HepG2 (cell line): ENCODE results near the gene MUC15. TPM values are rescaled to one million over a fixed set of nuclear protein-coding genes. Genes with fewer than 3 reads are reported as not detected.

Experiments
- ATAC-seq: fragments of 200-7000 bp; cut with Tn5 transposase; 3 replicates; pipeline ENCODE4 v1.9.1; 2020; ENCODE audit warnings: mild to moderate bottlenecking, moderate library complexity
- Bru-seq: library from RNA; stranded (reverse); fragments of 400-500 nt; gene quantifications from one replicate; lab custom pipeline; 2021; lab: Mats Ljungman, UMichigan
- BruChase-seq, 2 experiments: library from RNA; stranded (reverse); fragments of 400-500 nt; gene quantifications; one replicate each; lab custom pipeline; 2021; lab: Mats Ljungman, UMichigan
- BruUV-seq: library from RNA; stranded (reverse); fragments of 400-500 nt; replicated peaks from 2 replicates; lab custom pipeline; 2021; lab: Mats Ljungman, UMichigan
- CTCF ChIA-PET: fragments of 300-600 bp; formaldehyde crosslinking; extraction: SDS; loops from one replicate; lab custom pipeline; 2021; ENCODE audit warnings: low total read pairs, inconsistent platforms, low intra/inter-chr PET ratio; lab: Yijun Ruan, JAX
- POLR2A ChIA-PET: fragments of 350-600 bp; sonication (Branson Sonifier 250); formaldehyde crosslinking; loops from one replicate; lab custom pipeline; 2020; ENCODE audit warnings: antibody characterized with exemption, inconsistent platforms; lab: Yijun Ruan, JAX
- DNase-seq: peaks from one replicate; pipeline ENCODE4 v3.0.0-alpha.2; 2015; ENCODE audit warnings: low spot score
- FAIRE-seq: peaks from 3 replicates; lab custom pipeline; 2011; peaks lifted over from hg19 to GRCh38; lab: Jason Lieb, UNC
- H2AFZ ChIP-seq: one replicate; pipeline ENCODE4 v1.6.1; 2011; ENCODE audit warnings: low read length, inconsistent platforms
- H3K27ac ChIP-seq: fragments of 300-600 bp; 3 replicates; pipeline ENCODE4 v1.8.0; 2011; ENCODE audit warnings: mixed run types, mild to moderate bottlenecking, mixed read lengths, low read length, inconsistent platforms; ENCODE audit not compliant: insufficient read depth; ENCODE audit errors: extremely low read length
- H3K27me3 ChIP-seq, 2 experiments: fragments of 200-600 bp in 1 of 2; 2 replicates in 1 of 2; 3 replicates in 1 of 2; pipeline versions ENCODE4 v1.6.0 to v1.8.0; 2011; ENCODE audit warnings: low read length in 2 of 2, mild to moderate bottlenecking in 2 of 2, moderate library complexity in 2 of 2, inconsistent platforms in 1 of 2; ENCODE audit not compliant: insufficient read depth in 2 of 2, control insufficient read depth in 1 of 2
- H3K36me3 ChIP-seq, 2 experiments: fragments of 200-600 bp in 1 of 2; replicated peaks in 1 of 2; 2 replicates in 1 of 2; 3 replicates in 1 of 2; pipeline versions ENCODE4 v1.5.1 to v1.8.0; 2011; ENCODE audit warnings: low read length in 2 of 2, inconsistent platforms in 1 of 2; ENCODE audit not compliant: insufficient read depth in 2 of 2, control insufficient read depth in 1 of 2
- H3K4me1 ChIP-seq: 2 replicates; pipeline ENCODE4 v1.5.1; 2012; ENCODE audit warnings: low read length, inconsistent platforms; ENCODE audit not compliant: insufficient read depth
- H3K4me2 ChIP-seq: 2 replicates; pipeline ENCODE4 v1.6.0; 2011; ENCODE audit warnings: low read depth, low read length, inconsistent platforms
- H3K4me3 ChIP-seq, 3 experiments: fragments of 200-600 bp in 1 of 3; sonication (generic), shearing (Covaris generic) in 1 of 3; replicated peaks in 1 of 3; 2 replicates each; pipeline ENCODE4 v1.5.1; 2011 to 2016; ENCODE audit warnings: low read length in 3 of 3, inconsistent platforms in 2 of 3, low read depth in 2 of 3, mild to moderate bottlenecking in 2 of 3, control low read depth in 1 of 3, mixed read lengths in 1 of 3; ENCODE audit not compliant: insufficient read depth in 1 of 3
- H3K79me2 ChIP-seq: one replicate; pipeline ENCODE4 v1.6.1; 2011; ENCODE audit warnings: low read length, inconsistent platforms; ENCODE audit not compliant: insufficient read depth
- H3K9ac ChIP-seq: 2 replicates; pipeline ENCODE4 v1.6.0; 2011; ENCODE audit warnings: mild to moderate bottlenecking, low read depth, low read length, inconsistent platforms; ENCODE audit not compliant: insufficient read depth
- H3K9me3 ChIP-seq: 2 replicates; pipeline ENCODE4 v1.5.1; 2012; ENCODE audit warnings: mild to moderate bottlenecking, low read length
- H4K20me1 ChIP-seq: 2 replicates; pipeline ENCODE4 v1.6.0; 2011; ENCODE audit warnings: inconsistent platforms, mild to moderate bottlenecking, low read length, moderate library complexity; ENCODE audit not compliant: insufficient read depth
- JUNB ChIP-seq: sonication (generic); formaldehyde crosslinking; IDR thresholded peaks from 2 replicates; pipeline ENCODE4 v1.8.0; 2022; ENCODE audit warnings: missing genetic modification reagents, mild to moderate bottlenecking, borderline replicate concordance
- NR2F6 ChIP-seq, 2 experiments: IDR thresholded peaks; 2 replicates each; pipeline ENCODE4 v1.6.1; 2016; ENCODE audit warnings: antibody characterized with exemption in 1 of 2, mild to moderate bottlenecking in 1 of 2
- SP140L ChIP-seq: sonication (generic); formaldehyde crosslinking; IDR thresholded peaks from 2 replicates; pipeline ENCODE4 v1.4.0; 2020; ENCODE audit warnings: missing genetic modification reagents, borderline replicate concordance
- ZNF230 ChIP-seq: sonication (generic); formaldehyde crosslinking; IDR thresholded peaks from 2 replicates; pipeline ENCODE4 v1.4.0; 2020; ENCODE audit warnings: mild to moderate bottlenecking, missing genetic modification reagents
- WGBS: methylation state at CpG from one replicate; pipeline ENCODE4 v1.1.6; 2017; ENCODE audit warnings: low lambda C conversion rate; 5-methylcytosine and 5-hydroxymethylcytosine counted together
- in situ Hi-C: cut with HindIII; loops from 2 replicates; pipeline ENCODE4 v1.10.0; 2017; ENCODE audit warnings: low pct_unique_long_range_greater_than_20kb; ENCODE audit not compliant: extremely low pct_ligation_motif_present
- intact Hi-C: fragments of 100-400 bp; cut with micrococcal nuclease; formaldehyde crosslinking; loops from one replicate; pipeline ENCODE4 v1.10.0; 2022; ENCODE audit not compliant: unreplicated experiment
- long read RNA-seq, 2 experiments: library from RNA in 1 of 2; library from polyadenylated mRNA in 1 of 2; stranded (forward) in 1 of 2; unstranded in 1 of 2; transcript quantifications; one replicate each; pipeline ENCODE4 v2.0.0, GENCODE V29; 2019 to 2022
- polyA minus RNA-seq, 3 experiments: library from RNA; depleted of rRNA, polyadenylated mRNA; stranded (reverse); fragments of >200 nt; gene quantifications; 2 replicates each; pipeline ENCODE4 v1.2.3, GENCODE V29; 2011; ENCODE audit warnings: low replicate concordance in 1 of 3
- polyA plus RNA-seq, 8 experiments: library from polyadenylated mRNA; depleted of rRNA in 3 of 8; stranded (reverse) in 7 of 8; unstranded in 1 of 8; fragments of >200 nt; fragmentation: Illumina TruSeq in 4 of 8; extraction: Trizol in 4 of 8; gene quantifications; 2 replicates each; pipeline versions ENCODE4 v1.2.1 to v1.2.3, GENCODE V29; 2011 to 2016; ENCODE audit warnings: low read depth in 4 of 8, missing spikeins in 1 of 8, mixed read lengths in 1 of 8; ENCODE audit not compliant: insufficient read depth in 1 of 8
- total RNA-seq, 5 experiments: library from RNA; depleted of rRNA; stranded (reverse); fragments of >200 nt; fragmentation: Illumina TruSeq; extraction: Trizol; gene quantifications; 2 replicates each; pipeline ENCODE4 v1.2.3, GENCODE V29; 2016; ENCODE audit warnings: low read depth in 1 of 5
- TF ChIP-seq, protein P1 (sequence below): sonication (generic); formaldehyde crosslinking; IDR thresholded peaks from 2 replicates; pipeline ENCODE4 v1.4.0; 2020; ENCODE audit warnings: missing genetic modification reagents
- TF ChIP-seq, protein P2 (sequence below): IDR thresholded peaks from 2 replicates; pipeline ENCODE4 v1.4.0; 2020; ENCODE audit warnings: mild to moderate bottlenecking, missing genetic modification reagents

Gene MUC15, protein sequence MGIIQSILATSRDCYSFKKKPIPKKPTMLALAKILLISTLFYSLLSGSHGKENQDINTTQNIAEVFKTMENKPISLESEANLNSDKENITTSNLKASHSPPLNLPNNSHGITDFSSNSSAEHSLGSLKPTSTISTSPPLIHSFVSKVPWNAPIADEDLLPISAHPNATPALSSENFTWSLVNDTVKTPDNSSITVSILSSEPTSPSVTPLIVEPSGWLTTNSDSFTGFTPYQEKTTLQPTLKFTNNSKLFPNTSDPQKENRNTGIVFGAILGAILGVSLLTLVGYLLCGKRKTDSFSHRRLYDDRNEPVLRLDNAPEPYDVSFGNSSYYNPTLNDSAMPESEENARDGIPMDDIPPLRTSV
- total RNA-seq (2016; rRNA removed; fragmentation: Illumina TruSeq; extraction: Trizol) (2.8 and 4.5 TPM in 2 replicates), polyA plus RNA-seq (2011; rRNA removed) (18.0 and 21.6 TPM in 2 replicates), polyA minus RNA-seq (2011; rRNA and poly(A)+ RNA removed; ENCODE audit: low replicate concordance) (3.2 TPM in 1 of 2 replicates, not detected in the other), Bru-seq, nascent RNA (percentile 52 among the genes with signal in this experiment), BruChase-seq, experiment 1, labeled RNA remaining after a 6-hour chase (percentile 75 among the genes with signal in this experiment), BruChase-seq, experiment 2, labeled RNA remaining after a 2-hour chase (percentile 73 among the genes with signal in this experiment)
- total RNA-seq (2016; cell fraction: cytosol; rRNA removed; fragmentation: Illumina TruSeq; extraction: Trizol; ENCODE audit: low read depth) = 0.10 and 0.62 TPM in 2 replicates
- 2.2 and 4.0 TPM in 2 replicates for total RNA-seq (2016; cell fraction: insoluble cytoplasmic fraction; rRNA removed; fragmentation: Illumina TruSeq; extraction: Trizol)
- total RNA-seq (2016; cell fraction: membrane; rRNA removed; fragmentation: Illumina TruSeq; extraction: Trizol) = 1.0 and 1.1 TPM in 2 replicates
- total RNA-seq (2016; cell fraction: nucleus; rRNA removed; fragmentation: Illumina TruSeq; extraction: Trizol) = 13.5 and 15.1 TPM in 2 replicates
- 1.7 and 3.5 TPM in 2 replicates for polyA plus RNA-seq (2011; cell fraction: cytosol; rRNA removed)
- polyA plus RNA-seq (2011; cell fraction: nucleus; rRNA removed) = 42.9 and 67.4 TPM in 2 replicates
- polyA plus RNA-seq (2012) = 8.5 and 8.7 TPM in 2 replicates
- polyA plus RNA-seq (2016; cell fraction: cytosol; fragmentation: Illumina TruSeq; extraction: Trizol; ENCODE audit: low read depth) = 0.40 and 0.41 TPM in 2 replicates
- polyA plus RNA-seq (2016; cell fraction: insoluble cytoplasmic fraction; fragmentation: Illumina TruSeq; extraction: Trizol; ENCODE audit: low read depth) = 4.4 and 5.0 TPM in 2 replicates
- 0.95 and 1.2 TPM in 2 replicates for polyA plus RNA-seq (2016; cell fraction: membrane; fragmentation: Illumina TruSeq; extraction: Trizol; ENCODE audit: low read depth)
- polyA plus RNA-seq (2016; cell fraction: nucleus; fragmentation: Illumina TruSeq; extraction: Trizol; ENCODE audit: insufficient read depth, low read depth) = 48.3 and 53.6 TPM in 2 replicates
- 1.2 and 1.8 TPM in 2 replicates for polyA minus RNA-seq (2011; cell fraction: cytosol; rRNA and poly(A)+ RNA removed)
- polyA minus RNA-seq (2011; cell fraction: nucleus; rRNA and poly(A)+ RNA removed) = 19.6 and 26.0 TPM in 2 replicates
- long read RNA-seq, experiment 1, partial matches to known transcripts = 0 of 3 reads
- long read RNA-seq, experiment 1, other reads (novel, unspliced or antisense) = 3 of 3 reads
- long read RNA-seq, experiment 2, partial matches to known transcripts = 5 of 11 reads
- long read RNA-seq, experiment 2, other reads (novel, unspliced or antisense) = 6 of 11 reads

DNA sequence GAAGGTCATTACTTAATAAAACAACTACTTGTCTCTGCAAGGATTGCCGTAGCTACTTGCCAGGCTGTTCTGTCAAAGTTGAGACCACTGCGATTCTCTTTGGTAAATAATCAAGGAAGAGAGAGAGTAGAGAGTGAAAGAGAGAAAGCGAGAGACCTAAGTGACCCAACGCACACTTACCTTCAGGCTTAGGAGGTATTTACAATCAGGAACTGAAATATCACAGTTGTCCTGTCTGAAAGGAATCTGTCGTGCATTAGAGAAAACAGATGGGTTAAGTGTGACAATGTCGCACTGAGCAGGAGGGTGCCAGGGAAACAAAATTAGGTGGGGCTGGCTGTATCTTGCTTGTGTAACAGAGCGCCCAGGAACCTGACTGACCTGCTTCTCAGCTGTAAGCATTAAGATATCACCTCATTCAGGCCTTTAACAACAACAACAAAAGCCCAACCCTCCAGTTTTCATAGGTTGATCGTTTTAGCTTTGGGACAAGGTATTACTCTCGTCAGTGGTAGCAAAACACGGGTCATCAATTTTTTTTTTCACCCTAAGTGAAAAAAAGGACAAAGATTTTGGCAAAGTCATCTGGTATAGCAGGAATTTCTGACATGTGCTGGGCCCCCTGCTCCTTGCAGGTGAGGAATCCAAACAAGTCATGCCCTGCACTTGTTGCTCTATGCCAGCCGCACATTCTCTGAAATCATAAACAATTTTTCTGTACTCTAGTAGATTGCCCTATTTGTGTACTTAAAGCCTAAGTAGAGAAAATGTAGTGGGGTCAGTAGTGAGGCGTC lies at the start of gene MUC15:
Gene MUC15, minus strand, starts transcription at position 403 of the 794 bp plus-strand sequence. CDS start 5,169 bp downstream, outside the sequence.
- H3K27me3 ChIP-seq = no peaks in the 10 kb centered on the region
- ChIA-PET POLR2A (no interaction called here), CTCF (no interaction called here)
- no peak for DNase-seq
- no peak within 1 kb of the TSS for H3K4me2 ChIP-seq
- H4K20me1 ChIP-seq = no peaks in the 10 kb centered on the region
- no peaks in the 10 kb centered on the region for H3K9me3 ChIP-seq
- in situ Hi-C loops = no loop called here
- no peak within 1 kb of the TSS for H3K9ac ChIP-seq
- H3K4me1 ChIP-seq = no peaks in the 10 kb centered on the region
- FAIRE-seq = no peak
- TF ChIP-seq, protein P1, sequence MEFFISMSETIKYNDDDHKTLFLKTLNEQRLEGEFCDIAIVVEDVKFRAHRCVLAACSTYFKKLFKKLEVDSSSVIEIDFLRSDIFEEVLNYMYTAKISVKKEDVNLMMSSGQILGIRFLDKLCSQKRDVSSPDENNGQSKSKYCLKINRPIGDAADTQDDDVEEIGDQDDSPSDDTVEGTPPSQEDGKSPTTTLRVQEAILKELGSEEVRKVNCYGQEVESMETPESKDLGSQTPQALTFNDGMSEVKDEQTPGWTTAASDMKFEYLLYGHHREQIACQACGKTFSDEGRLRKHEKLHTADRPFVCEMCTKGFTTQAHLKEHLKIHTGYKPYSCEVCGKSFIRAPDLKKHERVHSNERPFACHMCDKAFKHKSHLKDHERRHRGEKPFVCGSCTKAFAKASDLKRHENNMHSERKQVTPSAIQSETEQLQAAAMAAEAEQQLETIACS (CRISPR knock-in tag) = no peak
- TF ChIP-seq, protein P2, sequence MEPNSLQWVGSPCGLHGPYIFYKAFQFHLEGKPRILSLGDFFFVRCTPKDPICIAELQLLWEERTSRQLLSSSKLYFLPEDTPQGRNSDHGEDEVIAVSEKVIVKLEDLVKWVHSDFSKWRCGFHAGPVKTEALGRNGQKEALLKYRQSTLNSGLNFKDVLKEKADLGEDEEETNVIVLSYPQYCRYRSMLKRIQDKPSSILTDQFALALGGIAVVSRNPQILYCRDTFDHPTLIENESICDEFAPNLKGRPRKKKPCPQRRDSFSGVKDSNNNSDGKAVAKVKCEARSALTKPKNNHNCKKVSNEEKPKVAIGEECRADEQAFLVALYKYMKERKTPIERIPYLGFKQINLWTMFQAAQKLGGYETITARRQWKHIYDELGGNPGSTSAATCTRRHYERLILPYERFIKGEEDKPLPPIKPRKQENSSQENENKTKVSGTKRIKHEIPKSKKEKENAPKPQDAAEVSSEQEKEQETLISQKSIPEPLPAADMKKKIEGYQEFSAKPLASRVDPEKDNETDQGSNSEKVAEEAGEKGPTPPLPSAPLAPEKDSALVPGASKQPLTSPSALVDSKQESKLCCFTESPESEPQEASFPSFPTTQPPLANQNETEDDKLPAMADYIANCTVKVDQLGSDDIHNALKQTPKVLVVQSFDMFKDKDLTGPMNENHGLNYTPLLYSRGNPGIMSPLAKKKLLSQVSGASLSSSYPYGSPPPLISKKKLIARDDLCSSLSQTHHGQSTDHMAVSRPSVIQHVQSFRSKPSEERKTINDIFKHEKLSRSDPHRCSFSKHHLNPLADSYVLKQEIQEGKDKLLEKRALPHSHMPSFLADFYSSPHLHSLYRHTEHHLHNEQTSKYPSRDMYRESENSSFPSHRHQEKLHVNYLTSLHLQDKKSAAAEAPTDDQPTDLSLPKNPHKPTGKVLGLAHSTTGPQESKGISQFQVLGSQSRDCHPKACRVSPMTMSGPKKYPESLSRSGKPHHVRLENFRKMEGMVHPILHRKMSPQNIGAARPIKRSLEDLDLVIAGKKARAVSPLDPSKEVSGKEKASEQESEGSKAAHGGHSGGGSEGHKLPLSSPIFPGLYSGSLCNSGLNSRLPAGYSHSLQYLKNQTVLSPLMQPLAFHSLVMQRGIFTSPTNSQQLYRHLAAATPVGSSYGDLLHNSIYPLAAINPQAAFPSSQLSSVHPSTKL = no peak
- TF ChIP-seq JUNB (CRISPR knock-in tag) (no peak), NR2F6 (IDR thresholded peaks at IDR 0.05) (no peak), NR2F6 (CRISPR knock-in tag; IDR thresholded peaks at IDR 0.05) (no peak), ZNF230 (no peak), SP140L (CRISPR knock-in tag) (no peak)
- no peaks in the 10 kb centered on the region for H3K79me2 ChIP-seq
- H3K4me3 ChIP-seq = no peak within 1 kb of the TSS
- WGBS = 40% methylated on average over 12 of the region's 12 CpGs
- no peaks in the 10 kb centered on the region for H3K36me3 ChIP-seq
- H3K27ac ChIP-seq = no peak within 1 kb of the TSS
- no TSS peak for BruUV-seq
- H2AFZ ChIP-seq = no peak within 1 kb of the TSS
- intact Hi-C loops = no loop called here
- ATAC-seq = no peak
